Measurements from ENCODE around the gene SFMBT2.
A peak's percentile ranks its signal among the peaks of the same experiment; 100 is the strongest.

Gene SFMBT2

GRCh38 chr10:7425691-7426090, 14.9 kb upstream of the SFMBT2 start:
- no peaks in the 10 kb centered on the region for H3K36me3 ChIP-seq (ENCODE audit: control insufficient read depth in 2 of 2, insufficient read depth in 2 of 2, low read length in 2 of 2)
- no peaks in the 10 kb centered on the region for H3K4me1 ChIP-seq (ENCODE audit: control insufficient read depth in 2 of 2, insufficient read depth in 2 of 2, low read length in 2 of 2)
- no peak overlapping the region for H3K4me3 ChIP-seq (ENCODE audit: low read length in 2 of 2)
- no peaks in the 10 kb centered on the region for H3K9me3 ChIP-seq (ENCODE audit: control insufficient read depth in 2 of 2, low read length in 2 of 2)
- H3K27me3 ChIP-seq (ENCODE audit: control insufficient read depth in 2 of 2, insufficient read depth in 2 of 2, low read length in 2 of 2) = no peaks in the 10 kb centered on the region
- H3K9ac ChIP-seq (ENCODE audit: low read depth in 1 of 2, low read length in 2 of 2) = no peak overlapping the region
- no peak overlapping the region for H3K27ac ChIP-seq (ENCODE audit: low read depth in 2 of 2, low read length in 2 of 2)

GRCh38 chr10:7424919-7425318, 14.1 kb upstream of the SFMBT2 start:
- Histone ChIP-seq H3K36me3 (ENCODE audit: control insufficient read depth in 2 of 2, insufficient read depth in 2 of 2, low read length in 2 of 2) (no peaks in the 10 kb centered on the region), H3K9me3 (ENCODE audit: control insufficient read depth in 2 of 2, low read length in 2 of 2) (no peaks in the 10 kb centered on the region), H3K27ac (ENCODE audit: low read depth in 2 of 2, low read length in 2 of 2) (no peak overlapping the region), H3K27me3 (ENCODE audit: control insufficient read depth in 2 of 2, insufficient read depth in 2 of 2, low read length in 2 of 2) (no peaks in the 10 kb centered on the region), H3K9ac (ENCODE audit: low read depth in 1 of 2, low read length in 2 of 2) (no peak overlapping the region), H3K4me3 (ENCODE audit: low read length in 2 of 2) (no peak overlapping the region), H3K4me1 (ENCODE audit: control insufficient read depth in 2 of 2, insufficient read depth in 2 of 2, low read length in 2 of 2) (no peaks in the 10 kb centered on the region)

GRCh38 chr10:7424315-7424714, 13.5 kb upstream of the SFMBT2 start:
- no peaks in the 10 kb centered on the region for H3K27me3 ChIP-seq (ENCODE audit: control insufficient read depth in 2 of 2, insufficient read depth in 2 of 2, low read length in 2 of 2)

GRCh38 chr10:7423521-7423920, 12.7 kb upstream of the SFMBT2 start:
- no peak overlapping the region for H3K4me3 ChIP-seq (ENCODE audit: low read length in 2 of 2)
- H3K9ac ChIP-seq (ENCODE audit: low read depth in 1 of 2, low read length in 2 of 2) = no peak overlapping the region
- no peaks in the 10 kb centered on the region for H3K4me1 ChIP-seq (ENCODE audit: control insufficient read depth in 2 of 2, insufficient read depth in 2 of 2, low read length in 2 of 2)
- H3K27ac ChIP-seq (ENCODE audit: low read depth in 2 of 2, low read length in 2 of 2) = no peak overlapping the region
- H3K36me3 ChIP-seq (ENCODE audit: control insufficient read depth in 2 of 2, insufficient read depth in 2 of 2, low read length in 2 of 2) = no peaks in the 10 kb centered on the region
- no peaks in the 10 kb centered on the region for H3K9me3 ChIP-seq (ENCODE audit: control insufficient read depth in 2 of 2, low read length in 2 of 2)
- no peaks in the 10 kb centered on the region for H3K27me3 ChIP-seq (ENCODE audit: control insufficient read depth in 2 of 2, insufficient read depth in 2 of 2, low read length in 2 of 2)

More at GRCh38 chr10:7424315-7424714, 13.5 kb upstream of the SFMBT2 start:
- no peak overlapping the region for H3K9ac ChIP-seq (ENCODE audit: low read depth in 1 of 2, low read length in 2 of 2)
- no peak overlapping the region for H3K27ac ChIP-seq (ENCODE audit: low read depth in 2 of 2, low read length in 2 of 2)
- no peaks in the 10 kb centered on the region for H3K4me1 ChIP-seq (ENCODE audit: control insufficient read depth in 2 of 2, insufficient read depth in 2 of 2, low read length in 2 of 2)
- H3K4me3 ChIP-seq (ENCODE audit: low read length in 2 of 2) = no peak overlapping the region
- H3K36me3 ChIP-seq (ENCODE audit: control insufficient read depth in 2 of 2, insufficient read depth in 2 of 2, low read length in 2 of 2) = no peaks in the 10 kb centered on the region
- H3K9me3 ChIP-seq (ENCODE audit: control insufficient read depth in 2 of 2, low read length in 2 of 2) = no peaks in the 10 kb centered on the region

- H3K27ac ChIP-seq (ENCODE audit: low read depth in 2 of 2, low read length in 2 of 2) = no peak overlapping the region
- no peaks in the 10 kb centered on the region for H3K36me3 ChIP-seq (ENCODE audit: control insufficient read depth in 2 of 2, insufficient read depth in 2 of 2, low read length in 2 of 2)
- no peaks in the 10 kb centered on the region for H3K27me3 ChIP-seq (ENCODE audit: control insufficient read depth in 2 of 2, insufficient read depth in 2 of 2, low read length in 2 of 2)
- no peaks in the 10 kb centered on the region for H3K4me1 ChIP-seq (ENCODE audit: control insufficient read depth in 2 of 2, insufficient read depth in 2 of 2, low read length in 2 of 2)
- no peak overlapping the region for H3K9ac ChIP-seq (ENCODE audit: low read depth in 1 of 2, low read length in 2 of 2)
- H3K9me3 ChIP-seq (ENCODE audit: control insufficient read depth in 2 of 2, low read length in 2 of 2) = no peaks in the 10 kb centered on the region
- no peak overlapping the region for H3K4me3 ChIP-seq (ENCODE audit: low read length in 2 of 2)
Measured at GRCh38 chr10:7421526-7421925, 10.7 kb upstream of the SFMBT2 start.

- no peaks in the 10 kb centered on the region for H3K36me3 ChIP-seq (ENCODE audit: control insufficient read depth in 2 of 2, insufficient read depth in 2 of 2, low read length in 2 of 2)
- no peaks in the 10 kb centered on the region for H3K4me1 ChIP-seq (ENCODE audit: control insufficient read depth in 2 of 2, insufficient read depth in 2 of 2, low read length in 2 of 2)
- H3K27me3 ChIP-seq (ENCODE audit: control insufficient read depth in 2 of 2, insufficient read depth in 2 of 2, low read length in 2 of 2) = peaks cover 0 to under 1% of the 10 kb centered on the region in 2 donors
- no peaks in the 10 kb centered on the region for H3K9me3 ChIP-seq (ENCODE audit: control insufficient read depth in 2 of 2, low read length in 2 of 2)
- H3K27ac ChIP-seq (ENCODE audit: low read depth in 2 of 2, low read length in 2 of 2) = no peak overlapping the region
- H3K4me3 ChIP-seq (ENCODE audit: low read length in 2 of 2) = no peak overlapping the region
- no peak overlapping the region for H3K9ac ChIP-seq (ENCODE audit: low read depth in 1 of 2, low read length in 2 of 2)
Measured at GRCh38 chr10:7419998-7420397, 9.2 kb upstream of the SFMBT2 start.

GRCh38 chr10:7417807-7418206, 7.0 kb upstream of the SFMBT2 start:
- H3K27ac ChIP-seq (ENCODE audit: low read depth in 2 of 2, low read length in 2 of 2) = no peak overlapping the region
- H3K36me3 ChIP-seq (ENCODE audit: control insufficient read depth in 2 of 2, insufficient read depth in 2 of 2, low read length in 2 of 2) = no peaks in the 10 kb centered on the region
- no peaks in the 10 kb centered on the region for H3K4me1 ChIP-seq (ENCODE audit: control insufficient read depth in 2 of 2, insufficient read depth in 2 of 2, low read length in 2 of 2)
- H3K9ac ChIP-seq (ENCODE audit: low read depth in 1 of 2, low read length in 2 of 2) = no peak overlapping the region
- H3K9me3 ChIP-seq (ENCODE audit: control insufficient read depth in 2 of 2, low read length in 2 of 2) = no peaks in the 10 kb centered on the region
- H3K27me3 ChIP-seq (ENCODE audit: control insufficient read depth in 2 of 2, insufficient read depth in 2 of 2, low read length in 2 of 2) = peaks cover 0 to 3% of the 10 kb centered on the region in 2 donors
- H3K4me3 ChIP-seq (ENCODE audit: low read length in 2 of 2) = no peak overlapping the region

GRCh38 chr10:7417103-7417623, 6.3 kb upstream of the SFMBT2 start:
- no peak overlapping the region for H3K4me3 ChIP-seq (ENCODE audit: low read length in 2 of 2)
- no peaks in the 10 kb centered on the region for H3K9me3 ChIP-seq (ENCODE audit: control insufficient read depth in 2 of 2, low read length in 2 of 2)
- H3K36me3 ChIP-seq (ENCODE audit: control insufficient read depth in 2 of 2, insufficient read depth in 2 of 2, low read length in 2 of 2) = no peaks in the 10 kb centered on the region
- H3K4me1 ChIP-seq (ENCODE audit: control insufficient read depth in 2 of 2, insufficient read depth in 2 of 2, low read length in 2 of 2) = no peaks in the 10 kb centered on the region
- H3K27ac ChIP-seq (ENCODE audit: low read depth in 2 of 2, low read length in 2 of 2) = no peak overlapping the region
- peaks cover 0 to 3% of the 10 kb centered on the region in 2 donors for H3K27me3 ChIP-seq (ENCODE audit: control insufficient read depth in 2 of 2, insufficient read depth in 2 of 2, low read length in 2 of 2)
- no peak overlapping the region for H3K9ac ChIP-seq (ENCODE audit: low read depth in 1 of 2, low read length in 2 of 2)

GRCh38 chr10:7414766-7415165, 3.9 kb upstream of the SFMBT2 start:
- Histone ChIP-seq H3K4me1 (ENCODE audit: control insufficient read depth in 2 of 2, insufficient read depth in 2 of 2, low read length in 2 of 2) (no peaks in the 10 kb centered on the region), H3K4me3 (ENCODE audit: low read length in 2 of 2) (no peak overlapping the region), H3K9ac (ENCODE audit: low read depth in 1 of 2, low read length in 2 of 2) (no peak overlapping the region), H3K27me3 (ENCODE audit: control insufficient read depth in 2 of 2, insufficient read depth in 2 of 2, low read length in 2 of 2) (peaks cover 3 to 7% of the 10 kb centered on the region in 2 donors), H3K9me3 (ENCODE audit: control insufficient read depth in 2 of 2, low read length in 2 of 2) (no peaks in the 10 kb centered on the region), H3K36me3 (ENCODE audit: control insufficient read depth in 2 of 2, insufficient read depth in 2 of 2, low read length in 2 of 2) (no peaks in the 10 kb centered on the region), H3K27ac (ENCODE audit: low read depth in 2 of 2, low read length in 2 of 2) (no peak overlapping the region)

GRCh38 chr10:7412928-7413282, 2.1 kb upstream of the SFMBT2 start:
- Histone ChIP-seq H3K27ac (ENCODE audit: low read depth in 2 of 2, low read length in 2 of 2) (no peak overlapping the region), H3K27me3 (ENCODE audit: control insufficient read depth in 2 of 2, insufficient read depth in 2 of 2, low read length in 2 of 2) (peaks cover 3 to 7% of the 10 kb centered on the region in 2 donors), H3K4me1 (ENCODE audit: control insufficient read depth in 2 of 2, insufficient read depth in 2 of 2, low read length in 2 of 2) (peaks cover 0 to 1% of the 10 kb centered on the region in 2 donors), H3K9ac (ENCODE audit: low read depth in 1 of 2, low read length in 2 of 2) (peak overlapping the region in 1 of 2 donors; percentile 15), H3K36me3 (ENCODE audit: control insufficient read depth in 2 of 2, insufficient read depth in 2 of 2, low read length in 2 of 2) (no peaks in the 10 kb centered on the region), H3K9me3 (ENCODE audit: control insufficient read depth in 2 of 2, low read length in 2 of 2) (no peaks in the 10 kb centered on the region), H3K4me3 (ENCODE audit: low read length in 2 of 2) (peak overlapping the region; percentile 38)
